ENCODE measurements around the gene LIMA1. TPM values are rescaled to one million over a fixed set of nuclear protein-coding genes. Genes with fewer than 3 reads are reported as not detected.
"Not testable (repeated sequence)": the region's sequence is repeated elsewhere in the genome, so short reads cannot be mapped to it uniquely, and the experiment has no call there.

LIMA1 gene
- total RNA-seq, 4 donors from 2014 or later = 87.7 to 213 (median 152) TPM

GRCh38 chr12:50249464-50250182 is 33.7 kb downstream of the LIMA1 start:
- no peak for DNase-seq (ENCODE audit: low spot score in 2 of 2)
- WGBS, 2 donors = 61 to 67% methylated on average over 5 of the region's 5 CpGs
- peak overlapping the region in 2 of 4 donors; percentile 7 to 74 for H3K27ac ChIP-seq

GRCh38 chr12:50248883-50249282 is 34.4 kb downstream of the LIMA1 start:
- Histone ChIP-seq H3K9me3 (no peaks in the 10 kb centered on the region), H3K27me3 (no peaks in the 10 kb centered on the region), H3K27ac (peak overlapping the region in 2 of 4 donors; percentile 74), H3K36me3 (peaks cover 0 to 11% (median 0%) of the 10 kb centered on the region in 3 donors), H3K4me1 (peaks cover 0 to 32% (median 12%) of the 10 kb centered on the region in 4 donors), H3K4me3 (no peak overlapping the region)
- DNase-seq (ENCODE audit: low spot score in 2 of 2) = no peak
- no peak for TF ChIP-seq EP300 (IDR thresholded peaks at IDR 0.05)
- TF ChIP-seq POLR2A (IDR thresholded peaks at IDR 0.05) = no peak
- TF ChIP-seq CTCF (IDR thresholded peaks at IDR 0.05) = no peak
- 83 to 90% methylated on average over 2 of the region's 2 CpGs for WGBS, 2 donors

More at GRCh38 chr12:50249464-50250182, 33.7 kb downstream of the LIMA1 start:
- Histone ChIP-seq H3K36me3 (peaks cover 0 to 11% (median 0%) of the 10 kb centered on the region in 3 donors), H3K27me3 (no peaks in the 10 kb centered on the region), H3K9me3 (no peaks in the 10 kb centered on the region), H3K4me1 (peaks cover 0 to 32% (median 12%) of the 10 kb centered on the region in 4 donors), H3K4me3 (no peak overlapping the region)
- TF ChIP-seq EP300 (IDR thresholded peaks at IDR 0.05) (no peak), POLR2A (IDR thresholded peaks at IDR 0.05) (no peak), CTCF (IDR thresholded peaks at IDR 0.05) (no peak)

GRCh38 chr12:50248411-50248810 is 34.9 kb downstream of the LIMA1 start:
- H3K27ac ChIP-seq = peak overlapping the region in 2 of 4 donors; percentile 74
- TF ChIP-seq EP300 (IDR thresholded peaks at IDR 0.05) (no peak), POLR2A (IDR thresholded peaks at IDR 0.05) (no peak), CTCF (IDR thresholded peaks at IDR 0.05) (no peak)
- no peaks in the 10 kb centered on the region for H3K9me3 ChIP-seq
- H3K27me3 ChIP-seq = no peaks in the 10 kb centered on the region
- WGBS, 2 donors = 92 to 95% methylated on average over 4 of the region's 4 CpGs
- peaks cover 0 to 11% (median 0%) of the 10 kb centered on the region in 3 donors for H3K36me3 ChIP-seq
- H3K4me1 ChIP-seq = peaks cover 0 to 35% (median 14%) of the 10 kb centered on the region in 4 donors
- DNase-seq (ENCODE audit: low spot score in 2 of 2) = no peak
- H3K4me3 ChIP-seq = no peak overlapping the region

- H3K36me3 ChIP-seq = peaks cover 0 to 11% (median 0%) of the 10 kb centered on the region in 3 donors
- not testable (repeated sequence) for H3K27me3 ChIP-seq; H3K4me3 ChIP-seq; H3K9me3 ChIP-seq; DNase-seq (ENCODE audit: low spot score in 2 of 2)
- H3K27ac ChIP-seq = peak overlapping the region in 3 of 4 donors; percentile 46 to 74 (median 74)
- H3K4me1 ChIP-seq = peaks cover 0 to 43% (median 21%) of the 10 kb centered on the region in 4 donors
- WGBS, 2 donors = 65 to 77% methylated on average over 9 of the region's 9 CpGs
Observed at GRCh38 chr12:50247665-50248064, 35.7 kb downstream of the LIMA1 start.

GRCh38 chr12:50246873-50247612 is 36.3 kb downstream of the LIMA1 start:
- peak overlapping the region in 3 of 4 donors; percentile 69 to 74 (median 74) for H3K27ac ChIP-seq
- TF ChIP-seq CTCF (IDR thresholded peaks at IDR 0.05) (no peak), EP300 (IDR thresholded peaks at IDR 0.05) (peak in 1 of 2 donors; percentile 85)
- peak; percentile 78 to 92 for DNase-seq (ENCODE audit: low spot score in 2 of 2)
- H3K9me3 ChIP-seq = no peaks in the 10 kb centered on the region
- no peaks in the 10 kb centered on the region for H3K27me3 ChIP-seq
- no peak overlapping the region for H3K4me3 ChIP-seq
- WGBS, 2 donors = 31 to 33% methylated on average over 3 of the region's 3 CpGs
- peaks cover 0 to 49% (median 27%) of the 10 kb centered on the region in 4 donors for H3K4me1 ChIP-seq
- H3K36me3 ChIP-seq = peaks cover 0 to 11% (median 0%) of the 10 kb centered on the region in 3 donors
